Pulmonary artery endothelial cell (primary cell): ENCODE results near the gene ZNF629. TPM values are rescaled to one million over a fixed set of nuclear protein-coding genes. Genes with fewer than 3 reads are reported as not detected.

Experiments
- DNase-seq: peaks from one replicate; pipeline ENCODE4 v3.0.0-alpha.2; 2011; ENCODE audit warnings: low read depth, low spot score
- total RNA-seq: library from RNA; depleted of rRNA; stranded (reverse); fragments of >200 nt; gene quantifications from 2 replicates; pipeline ENCODE4 v1.2.3, GENCODE V29; 2014

Gene ZNF629
- total RNA-seq, 1 donor from 2014 or later = 7.8 TPM

GRCh38 chr16:30748634-30749445, 38.2 kb downstream of the ZNF629 start:
- no peak for DNase-seq

GRCh38 chr16:30747799-30748633, 39.0 kb downstream of the ZNF629 start, which contains the start of gene PHKG2:
Gene PHKG2, plus strand, starts transcription at chr16:30748425. Its CDS starts 396 bp downstream, at chr16:30748821.
- DNase-seq = peak; percentile 97

GRCh38 chr16:30747331-30747730, 39.7 kb downstream of the ZNF629 start:
- no peak for DNase-seq

- no peak for DNase-seq
Observed at GRCh38 chr16:30746638-30747175, 40.3 kb downstream of the ZNF629 start.

- DNase-seq = no peak
Observed at GRCh38 chr16:30745082-30745481, 41.9 kb downstream of the ZNF629 start.

GRCh38 chr16:30744183-30744582, 42.8 kb downstream of the ZNF629 start:
- no peak for DNase-seq

- DNase-seq = no peak
Observed at GRCh38 chr16:30743716-30744115, 43.3 kb downstream of the ZNF629 start.

GRCh38 chr16:30741461-30741914, 45.5 kb downstream of the ZNF629 start:
- DNase-seq = peak; percentile 81

GRCh38 chr16:30740364-30741251, 46.4 kb downstream of the ZNF629 start:
- no peak for DNase-seq

- DNase-seq = no peak
Observed at GRCh38 chr16:30738984-30739951, 47.7 kb downstream of the ZNF629 start.

- no peak for DNase-seq
Observed at GRCh38 chr16:30737794-30738648, 49.0 kb downstream of the ZNF629 start.

- no peak for DNase-seq
Observed at GRCh38 chr16:30736995-30737793, 49.8 kb downstream of the ZNF629 start.

- no peak for DNase-seq
Observed at GRCh38 chr16:30731411-30731810, 55.6 kb downstream of the ZNF629 start.

- no peak for DNase-seq
Observed at GRCh38 chr16:30728899-30729672, 57.9 kb downstream of the ZNF629 start.
